SK-N-SH (cell line): ENCODE data around the gene CDC16. TPM values are rescaled to one million over a fixed set of nuclear protein-coding genes. Genes with fewer than 3 reads are reported as not detected.

Experiments
- CTCF ChIA-PET: fragments of 300-600, 350-600 bp; formaldehyde crosslinking; extraction: SDS; loops from one replicate; lab custom pipeline; 2021; lab: Yijun Ruan, JAX
- POLR2A ChIA-PET: fragments of 350-600 bp; sonication (Branson Sonifier 250); formaldehyde crosslinking; extraction: SDS; loops from one replicate; lab custom pipeline; 2020; ENCODE audit warnings: antibody characterized with exemption, inconsistent platforms; lab: Yijun Ruan, JAX
- DNase-seq: peaks from one replicate; pipeline ENCODE4 v3.0.0; 2012
- H2AFZ ChIP-seq: fragments of 200-600 bp; sonication (generic); 2 replicates; pipeline ENCODE4 v1.8.1; 2016; ENCODE audit warnings: antibody characterized with exemption, mild to moderate bottlenecking, low read depth
- H3F3A ChIP-seq: fragments of 200-600 bp; sonication (generic); replicated peaks from 2 replicates; pipeline ENCODE3; 2016; ENCODE audit warnings: antibody characterized with exemption, mild to moderate bottlenecking; ENCODE audit not compliant: insufficient read depth
- H3K27ac ChIP-seq, 2 experiments: fragments of 200-500 bp in 1 of 2; fragments of 200-600 bp in 1 of 2; sonication (Bioruptor generic) in 1 of 2; sonication (generic), shearing (Covaris generic) in 1 of 2; 2 replicates each; pipeline versions ENCODE4 v1.5.1 to v1.6.1; 2014 to 2016; ENCODE audit warnings: low read depth in 2 of 2, inconsistent platforms in 1 of 2, low read length in 1 of 2, mild to moderate bottlenecking in 1 of 2, mixed read lengths in 1 of 2
- H3K27me3 ChIP-seq: fragments of 200-600 bp; sonication (generic), shearing (Covaris generic); 2 replicates; pipeline ENCODE4 v1.6.1; 2016; ENCODE audit warnings: mixed run types; ENCODE audit not compliant: insufficient read depth
- H3K36me3 ChIP-seq, 2 experiments: fragments of 200-500 bp in 1 of 2; fragments of 200-600 bp in 1 of 2; sonication (Bioruptor generic) in 1 of 2; sonication (generic) in 1 of 2; replicated peaks in 1 of 2; 2 replicates each; pipeline versions ENCODE3 to v1.5.1; 2014 to 2016; ENCODE audit warnings: low read length in 1 of 2, mild to moderate bottlenecking in 1 of 2; ENCODE audit not compliant: insufficient read depth in 2 of 2, control insufficient read depth in 1 of 2
- H3K4me1 ChIP-seq, 2 experiments: fragments of 200-500 bp in 1 of 2; fragments of 200-600 bp in 1 of 2; sonication (Bioruptor generic) in 1 of 2; sonication (generic), shearing (Covaris generic) in 1 of 2; 2 replicates each; pipeline versions ENCODE4 v1.5.1 to v1.6.1; 2014 to 2016; ENCODE audit warnings: low read depth in 1 of 2, low read length in 1 of 2, mixed run types in 1 of 2; ENCODE audit not compliant: insufficient read depth in 2 of 2, control insufficient read depth in 1 of 2
- H3K4me2 ChIP-seq: fragments of 200-600 bp; sonication (generic), shearing (Covaris generic); 2 replicates; pipeline ENCODE4 v1.6.1; 2017; ENCODE audit warnings: mixed run types
- H3K4me3 ChIP-seq, 2 experiments: fragments of 200-500 bp in 1 of 2; fragments of 200-600 bp in 1 of 2; sonication (Bioruptor generic) in 1 of 2; sonication (generic), shearing (Covaris generic) in 1 of 2; 2 replicates each; pipeline versions ENCODE4 v1.5.1 to v1.8.1; 2014 to 2016; ENCODE audit warnings: low read depth in 2 of 2, inconsistent platforms in 1 of 2, low read length in 1 of 2, mild to moderate bottlenecking in 1 of 2, mixed read lengths in 1 of 2, moderate library complexity in 1 of 2
- H3K79me2 ChIP-seq: fragments of 200-600 bp; sonication (generic); 2 replicates; pipeline ENCODE4 v1.8.1; 2017; ENCODE audit warnings: mild to moderate bottlenecking; ENCODE audit not compliant: insufficient read depth
- H3K9ac ChIP-seq: fragments of 200-600 bp; sonication (generic); 2 replicates; pipeline ENCODE4 v1.6.1; 2017; ENCODE audit warnings: mixed run types
- H3K9me2 ChIP-seq: fragments of 200-600 bp; sonication (generic); 2 replicates; pipeline ENCODE4 v1.6.1; 2017; ENCODE audit warnings: mixed run types
- H3K9me3 ChIP-seq: fragments of 200-600 bp; sonication (generic); 2 replicates; pipeline ENCODE4 v1.6.1; 2017; ENCODE audit warnings: mixed run types, mild to moderate bottlenecking, moderate library complexity
- H4K20me1 ChIP-seq: fragments of 200-600 bp; sonication (generic); 2 replicates; pipeline ENCODE4 v1.6.1; 2017; ENCODE audit warnings: mild to moderate bottlenecking, mixed run types; ENCODE audit not compliant: insufficient read depth
- CHD2 ChIP-seq: fragments of 150-350 bp; IDR thresholded peaks from 2 replicates; pipeline ENCODE4 v1.6.1; 2018; ENCODE audit warnings: low read length; ENCODE audit not compliant: partially characterized antibody
- ELF1 ChIP-seq: IDR thresholded peaks from 2 replicates; pipeline ENCODE4 v1.4.0; 2012
- FOSL2 ChIP-seq: IDR thresholded peaks from 2 replicates; pipeline ENCODE4 v1.4.0; 2012; ENCODE audit warnings: low read depth, mild to moderate bottlenecking, moderate library complexity, borderline replicate concordance
- FOXJ3 ChIP-seq: sonication (generic); formaldehyde crosslinking; IDR thresholded peaks from 2 replicates; pipeline ENCODE4 v1.5.1; 2020; ENCODE audit warnings: mild to moderate bottlenecking, missing genetic modification reagents
- FOXM1 ChIP-seq: IDR thresholded peaks from 2 replicates; pipeline ENCODE4 v1.4.0; 2012; ENCODE audit warnings: low read depth, mild to moderate bottlenecking
- GABPA ChIP-seq: IDR thresholded peaks from 2 replicates; pipeline ENCODE4 v1.4.0; 2012; ENCODE audit warnings: low read depth, mild to moderate bottlenecking
- JUND ChIP-seq: IDR thresholded peaks from 2 replicates; pipeline ENCODE4 v1.4.0; 2012
- MAX ChIP-seq: IDR thresholded peaks from 2 replicates; pipeline ENCODE4 v1.4.0; 2012; ENCODE audit warnings: low read depth
- MEF2A ChIP-seq: IDR thresholded peaks from 2 replicates; pipeline ENCODE4 v1.4.0; 2012; ENCODE audit warnings: low read depth, borderline replicate concordance
- MXI1 ChIP-seq: IDR thresholded peaks from 2 replicates; pipeline ENCODE4 v1.6.1; 2012; ENCODE audit warnings: mild to moderate bottlenecking, low read depth, low read length, improper control_type of control experiment
- NRF1 ChIP-seq: IDR thresholded peaks from 2 replicates; pipeline ENCODE4 v1.6.1; 2012; ENCODE audit warnings: low read depth, mild to moderate bottlenecking, low read length
- PBX3 ChIP-seq: IDR thresholded peaks from 2 replicates; pipeline ENCODE4; 2012
- RCOR1 ChIP-seq: fragments of 150-350 bp; IDR thresholded peaks from 2 replicates; pipeline ENCODE4 v1.6.1; 2017; ENCODE audit warnings: antibody characterized with exemption, low read length
- RXRA ChIP-seq: IDR thresholded peaks from 2 replicates; pipeline ENCODE4 v1.4.0; 2012; ENCODE audit warnings: low read depth, mild to moderate bottlenecking, borderline replicate concordance
- SMC3 ChIP-seq: IDR thresholded peaks from 2 replicates; pipeline ENCODE4 v1.6.1; 2012; ENCODE audit warnings: low read depth, low read length, improper control_type of control experiment
- TAF1 ChIP-seq: IDR thresholded peaks from 2 replicates; pipeline ENCODE4 v1.6.1; 2012; ENCODE audit warnings: low read depth, mild to moderate bottlenecking, low read length, moderate library complexity, borderline replicate concordance
- TCF12 ChIP-seq: IDR thresholded peaks from 2 replicates; pipeline ENCODE4 v1.4.0; 2012
- TEAD4 ChIP-seq: IDR thresholded peaks from 2 replicates; pipeline ENCODE4 v1.4.0; 2012; ENCODE audit warnings: mild to moderate bottlenecking, borderline replicate concordance; ENCODE audit not compliant: insufficient read depth
- USF2 ChIP-seq: fragments of 150-350 bp; IDR thresholded peaks from 2 replicates; pipeline ENCODE4 v1.6.1; 2017; ENCODE audit warnings: antibody characterized with exemption, low read length, low read depth, borderline replicate concordance
- ZBTB33 ChIP-seq: IDR thresholded peaks from 2 replicates; pipeline ENCODE4 v1.4.0; 2012; ENCODE audit warnings: low read depth, borderline replicate concordance
- WGBS: methylation state at CpG from one replicate; pipeline ENCODE4 v1.1.6; 2017; ENCODE audit warnings: low lambda C conversion rate; 5-methylcytosine and 5-hydroxymethylcytosine counted together
- polyA plus RNA-seq, 3 experiments: library from polyadenylated mRNA; depleted of rRNA; stranded (reverse); fragments of >200 nt; gene quantifications; 2 replicates each; pipeline ENCODE4 v1.2.3, GENCODE V29; 2012
- TF ChIP-seq, protein P1 (sequence below): fragments of 150-350 bp; IDR thresholded peaks from 2 replicates; pipeline ENCODE4 v1.6.1; 2016; ENCODE audit warnings: mild to moderate bottlenecking, low read depth, low read length

Gene CDC16
- polyA plus RNA-seq, 1 of the 3 experiments (the other 2 are of a cell fraction) = 56.9 TPM

DNA sequence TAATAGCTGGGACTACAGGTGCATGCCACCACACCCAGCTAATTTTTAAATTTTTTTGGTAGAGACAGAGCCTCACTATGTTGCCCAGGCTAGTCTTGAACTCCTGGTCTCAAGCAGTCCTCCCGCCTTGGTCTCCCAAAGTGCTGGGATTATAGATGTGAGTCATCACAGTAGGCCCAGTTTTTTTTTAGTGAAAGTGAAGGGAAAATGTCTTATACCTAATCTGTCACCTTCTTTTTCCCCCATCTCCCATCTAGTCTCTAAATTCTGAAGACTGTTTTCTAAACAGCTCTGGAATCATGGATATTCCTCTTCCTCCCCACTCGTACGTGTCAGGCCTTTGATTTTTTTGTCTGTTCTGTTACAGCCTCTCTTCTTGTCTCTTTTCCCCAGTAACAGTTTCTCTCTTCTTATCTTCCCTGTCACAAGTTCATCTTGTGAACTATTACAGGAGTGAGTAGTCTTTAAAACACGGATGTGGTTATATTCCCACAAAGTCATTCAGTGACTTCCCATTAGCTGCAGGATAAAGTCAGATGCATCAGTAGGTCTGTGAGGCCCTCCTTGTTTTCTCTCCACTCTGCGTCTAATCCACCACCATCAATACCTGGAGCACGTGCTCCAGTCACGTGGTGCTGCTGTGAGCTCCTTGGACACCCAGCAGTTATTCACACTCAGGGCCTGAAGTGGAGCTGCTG lies 2.9 kb downstream of the CDC16 start:
- no peak overlapping the region for H3K9ac ChIP-seq
- H2AFZ ChIP-seq = no peak overlapping the region
- H3K79me2 ChIP-seq = peaks cover 49% of the 10 kb centered on the region
- peaks cover 47 to 56% of the 10 kb centered on the region in 2 experiments for H3K36me3 ChIP-seq
- no peaks in the 10 kb centered on the region for H3K27me3 ChIP-seq
- TF ChIP-seq GABPA = no peak
- TF ChIP-seq RXRA = no peak
- TF ChIP-seq, protein P1, sequence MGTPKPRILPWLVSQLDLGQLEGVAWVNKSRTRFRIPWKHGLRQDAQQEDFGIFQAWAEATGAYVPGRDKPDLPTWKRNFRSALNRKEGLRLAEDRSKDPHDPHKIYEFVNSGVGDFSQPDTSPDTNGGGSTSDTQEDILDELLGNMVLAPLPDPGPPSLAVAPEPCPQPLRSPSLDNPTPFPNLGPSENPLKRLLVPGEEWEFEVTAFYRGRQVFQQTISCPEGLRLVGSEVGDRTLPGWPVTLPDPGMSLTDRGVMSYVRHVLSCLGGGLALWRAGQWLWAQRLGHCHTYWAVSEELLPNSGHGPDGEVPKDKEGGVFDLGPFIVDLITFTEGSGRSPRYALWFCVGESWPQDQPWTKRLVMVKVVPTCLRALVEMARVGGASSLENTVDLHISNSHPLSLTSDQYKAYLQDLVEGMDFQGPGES = no peak
- no peak for TF ChIP-seq ELF1
- TF ChIP-seq SMC3 = no peak
- H3K9me2 ChIP-seq = no peaks in the 10 kb centered on the region
- H3K27ac ChIP-seq = no peak overlapping the region
- H3K4me1 ChIP-seq = peaks cover 4 to 5% of the 10 kb centered on the region in 2 experiments; a peak in 3 of 4 replicates
- H3K4me2 ChIP-seq = no peak overlapping the region
- H3F3A ChIP-seq = peaks cover 4% of the 10 kb centered on the region
- WGBS = 98% methylated on average over 7 of the region's 7 CpGs
- DNase-seq = no peak
- POLR2A ChIA-PET = interaction anchor here (0.5 kb wide), 1 partner anchor 10 kb away, joined by 3 read pairs; no protein-coding TSS in a partner anchor
- CTCF ChIA-PET = interaction anchor here (0.8 to 2.1 kb wide), 2 partner anchors 11 to 421 kb away, joined by 3 to 5 read pairs; no protein-coding TSS in a partner anchor
- H4K20me1 ChIP-seq = no peaks in the 10 kb centered on the region
- H3K9me3 ChIP-seq = no peaks in the 10 kb centered on the region; the same call in 1 of the 2 replicates
- H3K4me3 ChIP-seq = no peak overlapping the region

- Histone ChIP-seq H3K4me2 (no peak overlapping the region), H3K27ac (peak overlapping the region in 1 of 2 experiments; percentile 3; a peak in 1 of 4 replicates), H4K20me1 (no peaks in the 10 kb centered on the region), H3K9me3 (no peaks in the 10 kb centered on the region), H3K4me3 (no peak overlapping the region), H3K79me2 (peaks cover 28% of the 10 kb centered on the region), H3K36me3 (peaks cover 90 to 95% of the 10 kb centered on the region in 2 experiments), H3K9me2 (no peaks in the 10 kb centered on the region), H3F3A (peaks cover 4% of the 10 kb centered on the region), H2AFZ (no peak overlapping the region), H3K4me1 (peaks cover 0 to 4% of the 10 kb centered on the region in 2 experiments; a peak in 1 of 4 replicates), H3K27me3 (no peaks in the 10 kb centered on the region), H3K9ac (no peak overlapping the region)
- 84% methylated on average over 6 of the region's 6 CpGs for WGBS
- ChIA-PET CTCF (interaction anchor here (1.1 kb wide), 1 partner anchor 572 kb away, joined by 3 read pairs; no protein-coding TSS in a partner anchor), POLR2A (no interaction called here)
- no peak for DNase-seq
- TF ChIP-seq JUND (no peak), MAX (no peak), PBX3 (no peak), FOXM1 (no peak), MEF2A (no peak), FOSL2 (no peak), CHD2 (no peak), USF2 (no peak), FOXJ3 (CRISPR knock-in tag) (no peak), ZBTB33 (no peak), TAF1 (no peak), RXRA (no peak), MXI1 (no peak), SMC3 (no peak), RCOR1 (no peak), NRF1 (no peak), TEAD4 (no peak), TCF12 (no peak)
- TF ChIP-seq, protein P1 = no peak
These were observed 7.2 kb downstream of the CDC16 start for GRCh38 chr13:114241918-114242317.
